Fibroblast of skin of left biceps (primary cell): ENCODE results near the gene HMCN2.

ENCODE experiments used
- DNase-seq, 2 experiments: peaks; one replicate each; pipeline ENCODE4 v3.0.0-alpha.2; 2013; ENCODE audit warnings: low read depth in 2 of 2

The HMCN2 gene

GRCh38 chr9:130466537-130467217, 201.1 kb downstream of the HMCN2 start:
- no peak for DNase-seq

DNA sequence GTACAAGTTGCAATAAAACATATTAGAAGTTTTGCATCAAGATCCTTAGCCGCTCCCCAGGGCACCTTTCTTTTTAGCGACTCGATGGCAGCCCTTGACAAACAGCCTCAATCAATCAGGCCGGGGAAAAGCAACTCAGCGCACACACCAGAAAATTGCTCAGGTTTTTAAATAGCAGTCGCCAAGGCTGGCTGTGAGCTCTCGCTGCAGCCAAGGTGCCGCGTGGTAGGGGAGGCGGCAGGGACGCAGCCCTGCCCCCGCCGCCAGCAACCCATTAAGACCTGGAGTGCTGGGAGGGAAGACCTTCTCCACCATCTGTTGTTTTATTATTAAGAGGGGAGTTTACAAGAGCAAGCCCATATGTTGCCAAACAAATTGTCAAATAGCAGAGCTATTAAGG, 201.8 kb downstream of the HMCN2 start:
- no peak for DNase-seq

GRCh38 chr9:130468566-130468965, 203.0 kb downstream of the HMCN2 start:
- DNase-seq = no peak

DNA sequence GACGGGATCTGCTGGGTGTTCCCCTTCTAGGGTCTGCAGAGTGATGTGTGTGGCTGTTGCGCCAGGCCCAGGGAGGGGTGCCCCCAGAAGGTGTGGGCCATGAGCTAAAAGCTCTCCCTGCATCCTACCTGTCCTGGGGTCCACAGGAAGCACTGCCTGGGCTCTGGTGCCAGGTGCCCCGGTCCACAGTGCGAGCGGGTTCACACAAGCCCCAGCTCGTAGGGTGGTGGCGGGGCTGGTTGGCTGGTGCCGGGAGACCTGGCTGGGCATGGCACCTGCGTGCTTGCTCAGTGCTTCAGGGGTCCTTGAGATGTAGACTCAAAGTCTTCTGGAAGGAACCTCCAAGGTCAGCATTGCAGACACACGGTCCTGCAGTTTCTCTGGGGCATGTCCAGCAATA, 204.7 kb downstream of the HMCN2 start:
- DNase-seq = no peak

DNA sequence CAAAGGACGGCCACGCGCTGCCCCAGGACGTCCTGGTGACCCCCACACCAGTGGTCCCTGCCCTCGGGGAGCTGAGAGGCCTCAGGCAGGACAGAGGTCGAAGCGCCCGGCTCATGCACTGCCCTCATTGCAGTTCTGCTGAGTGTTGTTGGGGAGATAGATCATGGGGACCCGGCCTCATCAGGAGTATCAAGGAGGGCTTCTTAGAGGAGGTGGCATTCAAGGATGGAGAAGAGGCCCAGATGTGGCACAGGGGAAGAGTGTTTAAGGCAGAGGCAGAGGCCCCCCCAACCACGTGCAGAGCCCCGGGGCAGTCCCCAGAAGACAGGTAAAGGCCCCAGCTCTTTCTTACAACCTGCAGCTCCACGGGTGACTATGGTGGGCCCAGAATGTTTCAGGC, 205.4 kb downstream of the HMCN2 start:
- no peak for DNase-seq

- DNase-seq = no peak
Observed at GRCh38 chr9:130471411-130472183, 206.0 kb downstream of the HMCN2 start.

DNA sequence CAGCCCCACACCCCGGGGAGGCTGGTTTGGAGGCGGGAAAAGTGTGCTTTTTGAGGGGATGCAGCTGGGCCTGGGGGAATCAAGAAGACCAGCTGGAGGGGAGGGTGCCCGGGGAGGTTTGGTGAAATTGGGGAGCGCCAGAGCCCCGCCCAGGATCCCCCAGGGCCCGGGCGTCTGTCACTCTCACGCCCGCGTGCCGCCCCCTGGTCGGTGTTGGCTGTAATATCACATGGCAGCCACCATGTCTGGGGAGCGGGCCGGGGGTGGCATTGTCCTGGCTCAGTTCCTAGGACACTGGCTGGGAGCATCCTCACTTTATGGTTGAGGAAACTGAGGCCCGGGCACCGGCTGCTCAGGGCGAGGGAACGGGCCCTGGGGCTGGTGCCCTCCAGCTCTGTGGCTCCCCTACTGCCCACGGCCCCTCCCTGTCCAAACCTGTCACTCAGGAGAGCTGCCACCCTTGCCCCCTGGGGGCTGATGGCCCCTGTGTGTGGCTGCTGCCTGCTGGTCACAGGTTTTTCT, 206.7 kb downstream of the HMCN2 start:
- DNase-seq = no peak

DNA sequence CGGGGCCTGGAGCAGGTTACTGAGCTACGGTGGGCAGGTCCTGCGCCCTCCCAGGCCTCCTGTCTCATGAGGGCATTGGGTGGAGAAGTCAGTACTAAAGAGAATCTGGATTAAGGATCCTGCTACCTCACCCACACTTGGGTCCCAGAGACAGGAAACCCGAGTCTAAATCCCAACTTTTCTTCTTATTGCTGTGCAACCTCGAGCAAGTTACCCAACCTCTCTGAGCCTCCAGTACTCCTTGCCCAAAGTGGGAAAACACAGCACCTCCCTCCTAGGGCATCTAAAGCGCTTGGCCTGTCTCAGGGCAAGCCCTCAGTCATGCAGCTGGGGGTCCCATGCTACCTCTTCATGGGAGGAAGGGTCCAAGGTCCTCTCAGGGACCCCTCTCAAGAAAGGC, 207.4 kb downstream of the HMCN2 start:
- no peak for DNase-seq

DNA sequence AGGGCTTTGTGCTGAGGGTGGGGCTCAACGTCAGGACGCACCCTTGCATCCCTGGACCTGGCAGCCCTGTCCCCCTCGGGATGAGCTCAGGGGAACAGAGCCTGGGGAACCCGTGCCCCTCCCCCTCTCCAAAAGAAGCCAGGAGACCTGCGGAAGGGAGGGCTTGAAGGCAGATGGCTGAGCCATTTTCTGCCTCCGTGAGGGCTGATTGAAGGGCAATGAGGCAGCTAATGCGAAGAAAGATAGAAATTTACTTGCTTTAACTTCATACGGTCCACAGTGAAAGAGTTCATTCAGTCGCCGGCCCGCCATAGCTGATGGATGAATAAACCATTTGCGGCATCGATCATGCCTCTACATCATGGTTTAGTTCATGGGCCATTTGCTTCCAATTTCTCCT, 208.0 kb downstream of the HMCN2 start:
- no peak for DNase-seq

- DNase-seq = no peak
Observed at GRCh38 chr9:130474106-130474505, 208.5 kb downstream of the HMCN2 start.

GRCh38 chr9:130476151-130476730, 210.7 kb downstream of the HMCN2 start:
- DNase-seq = no peak

DNA sequence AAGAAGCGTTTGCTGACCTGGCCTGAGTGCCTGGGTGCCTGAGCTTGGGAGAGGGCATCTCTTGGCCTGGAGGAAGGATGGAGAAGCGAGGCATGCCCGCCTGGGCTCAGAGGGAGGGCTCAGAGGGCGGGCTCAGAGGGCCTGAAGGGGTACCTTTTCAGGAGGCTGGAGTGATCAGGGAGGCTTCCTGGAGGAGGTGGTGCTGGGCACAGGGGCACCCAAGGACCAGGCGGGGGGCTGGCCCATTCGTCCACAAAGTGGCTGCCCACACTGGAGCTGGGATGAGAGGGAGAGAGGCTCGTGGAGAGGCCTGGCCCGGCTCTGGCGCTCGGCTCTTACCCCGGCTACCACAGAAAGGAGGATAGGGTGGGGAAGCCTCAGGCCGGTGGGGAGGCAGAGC, 212.0 kb downstream of the HMCN2 start:
- no peak for DNase-seq

DNA sequence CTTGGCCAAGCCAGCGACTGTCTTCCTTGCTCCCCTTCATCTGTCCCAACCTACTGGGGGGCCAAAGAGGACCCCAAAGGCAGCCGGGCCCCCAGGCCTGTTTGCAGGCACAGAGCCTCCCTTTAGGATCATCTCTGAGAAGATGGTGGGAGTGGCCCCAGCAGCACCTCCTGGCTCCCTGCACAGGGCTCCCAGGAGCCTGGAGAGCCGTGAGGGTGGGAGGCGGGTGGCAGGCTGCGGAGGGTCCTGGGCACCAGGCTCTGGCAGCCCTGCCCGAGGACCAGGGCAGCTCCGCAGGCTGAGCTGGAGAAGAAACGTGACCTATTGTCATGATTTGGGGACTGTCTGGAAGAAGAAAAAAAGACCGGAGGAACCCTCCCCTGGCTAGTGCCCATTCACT, 212.6 kb downstream of the HMCN2 start:
- no peak for DNase-seq

- DNase-seq = no peak
Observed at GRCh38 chr9:130478736-130479575, 213.4 kb downstream of the HMCN2 start.

GRCh38 chr9:130479587-130479986, 214.0 kb downstream of the HMCN2 start:
- DNase-seq = no peak

DNA sequence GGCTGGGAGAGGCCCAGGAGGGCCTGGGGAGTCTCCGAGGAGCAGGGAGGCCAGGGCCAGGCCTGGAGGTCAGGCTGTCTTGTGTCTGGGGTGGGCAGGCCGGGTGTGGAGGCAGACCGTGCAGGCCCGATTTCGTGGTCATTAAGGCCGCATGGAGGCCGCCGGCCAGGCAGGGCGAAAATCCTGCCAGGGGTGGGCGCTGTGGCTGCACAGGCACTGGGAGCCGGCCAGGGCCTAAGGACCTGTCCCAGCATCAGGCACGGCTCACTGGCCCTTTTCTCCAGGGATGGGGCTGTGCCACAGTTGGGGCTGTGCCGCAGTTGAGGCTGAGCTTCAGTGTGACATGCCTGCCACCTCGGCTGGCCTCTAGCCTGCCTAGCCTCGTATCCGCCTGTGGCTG, 215.1 kb downstream of the HMCN2 start:
- DNase-seq = no peak

GRCh38 chr9:130482463-130482862, 216.9 kb downstream of the HMCN2 start:
- DNase-seq = no peak

DNA sequence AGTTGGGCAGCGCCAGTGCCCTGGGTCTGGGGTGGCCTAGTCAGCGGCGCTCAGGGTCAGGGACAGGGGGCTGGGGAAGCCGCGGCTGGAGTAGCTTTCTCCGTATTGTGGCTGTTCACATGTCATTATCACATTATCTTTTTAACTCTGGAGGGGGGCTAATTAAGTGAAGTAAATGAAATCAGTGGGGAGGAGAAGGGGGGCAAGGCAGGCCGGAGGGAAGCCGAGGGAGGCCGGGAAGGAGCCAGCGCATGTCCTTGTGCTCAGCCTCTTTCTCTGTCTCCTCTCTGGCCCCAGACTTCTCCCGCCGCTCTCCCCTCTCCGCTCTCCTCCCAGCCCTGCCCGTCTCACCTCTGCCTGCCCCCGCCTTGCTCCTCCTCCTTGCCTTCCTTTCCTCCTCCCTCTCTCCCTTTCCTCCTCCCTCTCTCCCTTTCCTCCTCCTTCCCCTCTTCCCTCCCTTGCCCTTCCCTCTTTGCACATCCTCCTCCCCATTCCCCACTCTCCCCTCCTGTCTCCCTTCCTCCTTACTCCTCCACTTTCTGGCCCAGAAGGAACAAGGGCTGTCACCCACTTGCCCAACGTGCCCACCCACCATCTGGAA, 217.9 kb downstream of the HMCN2 start:
- DNase-seq = no peak
